GM18951 (cell line): ENCODE results near the gene ASB8.

Source experiments
- POLR2A ChIP-seq: IDR thresholded peaks from 4 replicates; pipeline ENCODE4 v1.6.1; 2011; ENCODE audit warnings: mild to moderate bottlenecking; ENCODE audit not compliant: insufficient read length, insufficient read depth; ENCODE audit errors: extremely low read depth
- in situ Hi-C: fragments of 300-500 bp; cut with MboI; formaldehyde crosslinking; loops from one replicate; pipeline ENCODE4 v1.12.0; 2022; ENCODE audit warnings: low sequenced_read_pairs, mixed read lengths, inconsistent platforms; ENCODE audit not compliant: unreplicated experiment

Gene ASB8

GRCh38 chr12:48157018-48157888, at the start of gene ASB8:
ASB8 (minus strand) TSS chr12:48157515; CDS start chr12:48153496, 4,019 bp downstream.
- peak; percentile 78 for TF ChIP-seq POLR2A
- in situ Hi-C loops: no loop called here

- in situ Hi-C loops: no loop called here
- TF ChIP-seq POLR2A: no peak
These were observed 45.9 kb upstream of the ASB8 start, which contains the start of gene OR10AD1 for GRCh38 chr12:48203192-48203591. OR10AD1 (minus strand) TSS chr12:48203292; CDS start chr12:48203292, 0 bp downstream.

DNA sequence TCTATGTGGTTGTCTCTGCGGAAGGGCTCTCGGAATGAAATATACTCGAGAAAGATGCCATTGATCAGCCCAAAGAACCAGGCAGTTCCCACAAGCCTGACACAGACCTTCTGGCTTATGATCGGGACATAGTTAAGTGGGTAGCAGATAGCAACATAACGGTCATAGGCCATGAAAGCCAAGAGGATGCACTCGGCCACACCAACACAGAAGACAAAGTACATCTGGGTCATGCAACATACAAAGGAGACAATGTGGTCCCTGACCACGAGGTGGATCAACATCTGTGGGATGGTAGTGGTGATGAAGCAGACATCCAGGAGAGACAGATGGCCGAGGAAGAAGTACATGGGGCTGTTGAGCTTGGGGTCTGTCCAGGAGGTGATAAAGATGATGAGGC, 45.5 kb upstream of the ASB8 start:
- in situ Hi-C loops: no loop called here
- no peak for TF ChIP-seq POLR2A

DNA sequence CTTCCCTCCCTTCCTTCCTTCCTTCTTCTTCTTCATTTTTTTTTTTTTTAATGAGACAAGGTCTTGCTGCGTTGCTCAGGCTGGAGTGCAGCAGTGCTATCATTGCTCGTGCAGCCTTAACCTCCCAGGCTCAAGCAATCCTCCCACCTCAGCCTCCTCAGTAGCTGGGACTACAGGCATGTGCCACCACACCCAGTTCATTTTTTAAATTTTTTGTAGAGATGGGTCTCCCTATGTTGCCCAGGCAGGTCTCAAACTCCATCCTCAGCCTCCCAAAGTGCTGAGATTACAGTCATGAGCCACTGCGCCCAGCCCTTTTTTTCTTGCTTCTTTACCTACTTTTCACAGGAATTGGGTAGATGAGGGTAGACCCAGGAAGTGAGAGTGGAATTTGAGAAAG, 44.2 kb upstream of the ASB8 start:
- in situ Hi-C loops: no loop called here
- TF ChIP-seq POLR2A: no peak

- no peak for TF ChIP-seq POLR2A
- in situ Hi-C loops: no loop called here
These were observed 43.8 kb upstream of the ASB8 start for GRCh38 chr12:48201091-48201490.

DNA sequence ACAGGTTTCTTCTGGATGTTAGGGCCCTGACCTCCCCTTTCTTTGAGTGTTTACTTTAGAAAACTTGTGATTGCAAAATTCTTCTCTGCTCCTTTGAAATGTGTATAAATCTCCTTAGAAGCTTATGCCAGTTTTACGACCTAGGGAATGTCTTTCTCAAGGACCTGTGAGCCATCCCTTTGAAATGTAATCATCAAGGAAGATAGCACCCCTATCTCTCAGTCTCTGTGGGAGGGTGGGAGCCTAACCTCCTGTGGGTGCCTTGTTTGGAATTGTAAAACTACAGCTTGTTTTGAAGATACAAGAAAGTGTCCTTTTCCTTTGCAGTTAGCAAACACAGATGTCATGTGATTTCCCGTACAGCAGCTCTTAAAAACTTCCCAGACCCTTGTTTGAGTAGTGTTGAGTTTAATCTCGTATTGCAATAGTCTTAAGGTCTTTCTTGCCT, 42.5 kb upstream of the ASB8 start:
- no peak for TF ChIP-seq POLR2A
- in situ Hi-C loops: no loop called here

- no peak for TF ChIP-seq POLR2A
- in situ Hi-C loops: no loop called here
These were observed 41.7 kb upstream of the ASB8 start for GRCh38 chr12:48198985-48199384.

DNA sequence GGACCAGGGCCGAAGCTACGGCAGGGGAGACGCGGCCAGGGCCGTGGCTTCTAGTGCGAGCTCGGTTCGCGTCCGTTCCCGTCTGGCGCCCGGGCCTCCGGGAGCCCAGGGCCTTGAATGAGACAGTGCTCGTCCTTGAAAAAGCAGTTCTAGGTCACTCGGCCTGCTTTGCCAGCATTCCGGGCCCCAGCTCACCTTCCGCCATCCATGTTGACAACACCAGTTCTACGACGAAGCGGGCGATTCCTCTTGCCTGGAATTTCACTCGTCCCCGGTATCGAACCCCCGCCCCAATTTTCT, 41.3 kb upstream of the ASB8 start:
- in situ Hi-C loops: no loop called here
- TF ChIP-seq POLR2A: no peak

DNA sequence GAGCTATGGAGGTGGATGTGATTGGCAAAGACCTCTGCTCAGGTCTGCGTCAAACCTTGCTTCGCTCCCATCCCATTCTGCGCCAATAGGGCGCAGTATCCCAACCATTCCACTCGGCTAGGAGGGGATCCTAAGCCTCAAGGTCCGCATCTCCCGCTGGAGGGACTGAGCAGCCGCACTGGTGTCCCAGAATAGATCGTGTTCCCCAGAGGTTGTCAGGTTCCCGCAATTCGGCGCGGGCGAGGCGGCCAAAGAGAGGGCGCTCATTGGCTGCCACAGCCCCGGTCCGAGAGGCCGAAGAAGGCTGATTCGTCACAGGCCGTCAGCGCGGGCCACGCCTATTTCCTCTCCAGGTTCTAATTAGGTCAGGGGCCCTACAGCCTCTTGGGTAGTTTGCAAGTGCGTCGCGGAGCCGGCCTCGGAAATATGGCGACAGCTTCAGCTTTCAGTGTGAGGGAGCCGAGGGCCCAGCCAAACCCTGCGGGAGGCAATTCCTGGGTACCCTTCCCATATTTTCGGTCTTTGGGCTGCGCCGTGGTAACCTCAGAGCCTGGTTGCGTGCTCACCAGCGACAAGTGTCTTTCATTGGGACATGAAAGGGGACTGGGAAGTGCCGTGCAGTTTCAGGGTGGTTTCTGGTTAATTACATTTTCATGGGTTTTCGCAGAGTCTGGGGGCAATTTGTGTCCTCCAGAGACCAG, 40.8 kb upstream of the ASB8 start:
- peak; percentile 98 for TF ChIP-seq POLR2A
- in situ Hi-C loops: no loop called here

GRCh38 chr12:48197549-48197970, 40.2 kb upstream of the ASB8 start:
- no peak for TF ChIP-seq POLR2A
- in situ Hi-C loops: no loop called here

- no peak for TF ChIP-seq POLR2A
- in situ Hi-C loops: no loop called here
These were observed 37.5 kb upstream of the ASB8 start for GRCh38 chr12:48194799-48195201.

DNA sequence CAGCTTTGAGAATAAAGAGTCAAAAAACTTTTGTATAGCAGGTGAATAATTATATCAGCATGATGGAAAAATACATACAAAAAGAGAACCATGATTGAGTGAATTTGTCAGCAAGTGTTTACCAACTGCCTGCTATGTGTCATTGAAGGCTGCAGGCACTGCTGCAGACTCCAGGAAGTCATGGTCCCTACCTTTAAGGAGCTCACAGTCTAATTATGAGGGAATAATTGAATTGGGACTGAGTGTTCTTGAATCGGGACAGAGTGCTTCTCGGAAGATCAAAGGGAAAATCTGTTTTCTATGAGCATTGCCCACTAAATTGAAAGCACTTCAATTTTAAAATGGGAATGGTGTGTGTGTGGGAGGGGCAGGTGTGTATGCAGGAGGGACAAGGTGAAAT, 36.3 kb upstream of the ASB8 start:
- in situ Hi-C loops: no loop called here
- TF ChIP-seq POLR2A: no peak

- in situ Hi-C loops: no loop called here
These were observed 35.5 kb upstream of the ASB8 start for GRCh38 chr12:48192861-48193260.

GRCh38 chr12:48191096-48191495, 33.8 kb upstream of the ASB8 start:
- TF ChIP-seq POLR2A: no peak
- in situ Hi-C loops: no loop called here

More at GRCh38 chr12:48192861-48193260, 35.5 kb upstream of the ASB8 start:
- no peak for TF ChIP-seq POLR2A
